Skeletal muscle tissue (tissue), 4 donors: Measurements from ENCODE around the gene TCF12. TPM values are rescaled to one million over a fixed set of nuclear protein-coding genes. Genes with fewer than 3 reads are reported as not detected.

Experiments
- H3K27ac ChIP-seq: one replicate; pipeline ENCODE4 v1.7.0; 2013; ENCODE audit warnings: mild to moderate bottlenecking, low read depth, low read length, inconsistent platforms
- H3K27me3 ChIP-seq, 3 donors: one replicate each; pipeline ENCODE4 v1.7.0; 2013; ENCODE audit warnings: low read length in 3 of 3; ENCODE audit not compliant: control insufficient read depth in 3 of 3, insufficient read depth in 3 of 3
- H3K36me3 ChIP-seq, 3 donors: one replicate each; pipeline ENCODE4 v1.7.0; 2013; ENCODE audit warnings: low read length in 3 of 3; ENCODE audit not compliant: control insufficient read depth in 3 of 3, insufficient read depth in 3 of 3
- H3K4me1 ChIP-seq, 3 donors: one replicate each; pipeline ENCODE4 v1.7.0; 2013; ENCODE audit warnings: low read length in 3 of 3, mild to moderate bottlenecking in 3 of 3; ENCODE audit not compliant: control insufficient read depth in 3 of 3, insufficient read depth in 3 of 3
- H3K4me3 ChIP-seq, 3 donors: one replicate each; pipeline ENCODE4 v1.7.0; 2013; ENCODE audit warnings: low read length in 3 of 3
- H3K9ac ChIP-seq, 3 donors: one replicate each; pipeline ENCODE4 v1.7.0; 2013; ENCODE audit warnings: low read length in 3 of 3, mild to moderate bottlenecking in 3 of 3, moderate library complexity in 2 of 3, low read depth in 1 of 3
- H3K9me3 ChIP-seq, 3 donors: one replicate each; pipeline ENCODE4 v1.7.0; 2013; ENCODE audit warnings: low read length in 3 of 3; ENCODE audit not compliant: control insufficient read depth in 3 of 3
- total RNA-seq: library from RNA; depleted of rRNA; stranded (reverse); fragments of >200 nt; gene quantifications from one replicate; pipeline ENCODE4 v1.2.3, GENCODE V29; 2014
- donor health status: Osteomylitis.

TCF12 gene
- total RNA-seq, 1 donor from 2014 or later, result 136 TPM

DNA sequence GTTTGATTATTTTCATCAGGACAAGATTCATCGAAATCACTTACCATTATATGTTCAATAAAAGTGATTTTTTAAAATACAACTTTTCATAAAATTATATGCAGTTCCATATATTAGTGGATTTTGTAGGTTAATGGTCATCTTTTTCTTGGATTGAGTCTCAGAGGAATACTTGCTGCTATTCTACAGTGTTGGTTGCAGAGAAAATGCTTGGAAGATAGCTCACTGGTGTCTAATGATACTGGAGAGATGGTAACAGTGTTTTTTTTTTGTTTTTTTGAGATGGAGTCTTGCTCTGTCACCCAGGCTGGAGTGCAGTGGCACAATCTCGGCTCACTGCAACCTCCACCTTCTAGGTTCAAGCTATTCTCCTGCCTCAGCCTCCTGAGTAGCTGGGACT is 143.3 kb downstream of the TCF12 start:
- no peaks in the 10 kb centered on the region for H3K27me3 ChIP-seq
- H3K4me3 ChIP-seq, result no peak overlapping the region
- no peaks in the 10 kb centered on the region for H3K36me3 ChIP-seq
- H3K9me3 ChIP-seq, result no peaks in the 10 kb centered on the region
- no peak overlapping the region for H3K27ac ChIP-seq
- H3K4me1 ChIP-seq, result peaks cover 11 to 14% (median 11%) of the 10 kb centered on the region in 3 donors
- H3K9ac ChIP-seq, result no peak overlapping the region

DNA sequence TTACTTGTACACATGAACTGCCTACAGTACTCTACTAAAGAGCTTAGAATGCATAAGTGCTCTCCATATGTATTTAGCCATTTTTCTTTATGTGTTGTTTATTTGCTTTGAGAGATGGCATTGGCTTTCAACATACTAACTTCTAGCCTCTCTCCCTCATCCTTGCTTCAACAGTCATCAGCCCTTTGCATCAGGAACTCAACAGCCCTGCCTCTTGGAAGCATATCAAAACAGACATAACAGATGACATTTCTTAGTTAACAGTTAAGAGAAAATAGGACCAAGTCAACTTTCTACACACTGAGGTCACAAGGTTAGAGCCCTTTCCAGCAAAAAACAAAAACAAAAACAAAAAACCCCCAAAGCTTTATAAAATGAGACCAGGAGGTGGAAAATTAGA is 145.6 kb downstream of the TCF12 start:
- H3K4me3 ChIP-seq, result no peak overlapping the region
- no peak overlapping the region for H3K27ac ChIP-seq
- H3K36me3 ChIP-seq, result no peaks in the 10 kb centered on the region
- H3K9ac ChIP-seq, result no peak overlapping the region
- no peaks in the 10 kb centered on the region for H3K4me1 ChIP-seq
- no peaks in the 10 kb centered on the region for H3K27me3 ChIP-seq
- H3K9me3 ChIP-seq, result no peaks in the 10 kb centered on the region

DNA sequence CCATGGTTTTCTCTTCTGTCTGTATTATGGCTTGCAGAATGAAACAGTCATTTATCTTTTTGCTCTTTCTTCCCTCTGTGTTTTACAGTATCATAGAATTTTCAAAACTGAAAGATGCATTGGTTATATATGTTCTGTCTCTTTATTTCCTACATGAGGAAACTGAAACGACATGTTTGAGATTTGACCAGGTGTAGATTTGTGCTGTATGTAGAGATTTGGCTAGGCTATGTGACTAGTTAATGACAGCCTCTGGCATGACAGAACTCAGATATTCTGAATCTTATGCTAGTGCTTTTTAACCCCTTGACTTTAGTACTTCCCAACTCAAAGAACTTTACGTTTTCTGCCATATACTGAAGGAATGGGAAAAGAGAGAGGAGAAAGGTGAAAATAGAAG is 151.0 kb downstream of the TCF12 start:
- Histone ChIP-seq H3K27me3 (no peaks in the 10 kb centered on the region), H3K4me3 (no peak overlapping the region), H3K27ac (no peak overlapping the region), H3K36me3 (no peaks in the 10 kb centered on the region), H3K4me1 (peaks cover 0 to 4% (median 3%) of the 10 kb centered on the region in 3 donors), H3K9me3 (no peaks in the 10 kb centered on the region), H3K9ac (no peak overlapping the region)

DNA sequence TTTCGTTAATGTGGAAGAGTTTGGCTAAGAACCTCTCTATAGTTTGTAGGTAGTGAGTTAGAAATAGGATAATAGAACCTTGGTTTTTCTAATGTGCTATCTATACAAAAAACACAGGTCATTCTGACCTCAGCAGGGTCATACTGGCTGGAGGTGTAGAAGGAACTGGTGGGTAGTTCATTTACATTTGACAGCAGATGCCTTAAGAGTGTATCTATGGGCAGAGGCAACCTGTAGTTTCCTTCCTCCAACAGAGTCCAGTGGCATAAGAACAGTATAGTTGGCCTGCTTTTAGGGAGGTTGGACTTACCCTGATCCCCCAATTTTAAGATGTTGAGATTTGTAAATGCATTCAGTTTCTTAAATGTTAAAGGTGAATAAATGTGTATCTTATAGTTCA is 152.2 kb downstream of the TCF12 start:
- Histone ChIP-seq H3K36me3 (no peaks in the 10 kb centered on the region), H3K4me1 (peaks cover 0 to 4% (median 3%) of the 10 kb centered on the region in 3 donors), H3K4me3 (no peak overlapping the region), H3K9ac (no peak overlapping the region), H3K27me3 (no peaks in the 10 kb centered on the region), H3K9me3 (no peaks in the 10 kb centered on the region), H3K27ac (no peak overlapping the region)

DNA sequence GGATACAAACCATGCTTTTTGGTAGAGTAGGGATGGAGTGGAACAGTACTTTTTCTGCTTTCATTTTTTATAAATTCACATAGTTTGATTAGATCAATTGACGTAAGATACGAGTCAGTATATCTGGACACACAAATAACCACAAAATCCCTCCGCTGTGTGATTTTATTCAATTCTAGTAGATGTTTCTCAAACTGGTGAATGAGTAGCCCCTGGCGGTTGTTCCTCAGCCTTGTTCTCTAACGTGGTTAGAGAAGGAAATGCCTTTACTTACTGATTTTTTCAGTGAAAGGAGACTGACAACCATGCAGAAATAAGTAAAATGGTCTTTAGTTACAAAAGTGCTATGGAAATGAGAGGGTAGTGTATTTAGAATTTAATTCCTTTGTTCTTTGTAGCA is 161.0 kb downstream of the TCF12 start:
- no peak overlapping the region for H3K27ac ChIP-seq
- peaks cover 0 to 9% (median 9%) of the 10 kb centered on the region in 3 donors for H3K4me1 ChIP-seq
- no peaks in the 10 kb centered on the region for H3K36me3 ChIP-seq
- no peak overlapping the region for H3K9ac ChIP-seq
- H3K27me3 ChIP-seq, result no peaks in the 10 kb centered on the region
- no peak overlapping the region for H3K4me3 ChIP-seq
- no peaks in the 10 kb centered on the region for H3K9me3 ChIP-seq

DNA sequence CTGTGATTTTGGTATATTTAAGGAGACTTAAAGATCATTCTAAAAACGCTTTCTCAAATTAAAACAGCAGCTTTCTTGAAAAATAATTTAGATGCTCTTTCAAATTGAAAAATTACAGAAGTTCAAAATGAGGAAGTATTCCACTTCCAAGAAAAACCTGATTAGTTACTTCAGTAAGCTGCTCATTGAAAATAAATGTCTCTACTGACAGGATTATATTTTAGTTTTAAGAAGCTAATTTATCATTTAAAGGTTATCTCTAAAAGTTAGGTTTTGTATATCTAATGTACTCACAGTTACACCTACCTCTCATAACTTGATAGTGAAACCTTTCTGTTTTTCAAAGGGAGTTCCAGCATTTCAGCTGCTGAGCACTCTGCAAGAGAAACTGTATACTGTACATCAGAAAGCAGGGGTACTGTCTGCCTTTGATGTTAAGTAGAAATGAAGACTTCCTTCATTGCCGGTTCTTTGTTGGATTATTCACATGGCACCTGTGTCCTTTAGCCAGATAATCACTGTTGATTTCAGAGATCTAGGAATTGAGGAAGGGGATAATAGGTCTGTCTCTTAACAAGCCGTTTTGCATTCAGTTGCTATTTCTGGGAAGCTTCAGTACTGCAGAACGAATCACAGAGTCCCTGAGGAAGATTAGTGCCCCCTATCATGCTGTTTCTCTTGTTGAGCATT is 161.6 kb downstream of the TCF12 start:
- Histone ChIP-seq H3K4me1 (peaks cover 0 to 9% (median 9%) of the 10 kb centered on the region in 3 donors), H3K36me3 (no peaks in the 10 kb centered on the region), H3K9ac (no peak overlapping the region), H3K27ac (no peak overlapping the region), H3K9me3 (no peaks in the 10 kb centered on the region), H3K4me3 (no peak overlapping the region), H3K27me3 (no peaks in the 10 kb centered on the region)

DNA sequence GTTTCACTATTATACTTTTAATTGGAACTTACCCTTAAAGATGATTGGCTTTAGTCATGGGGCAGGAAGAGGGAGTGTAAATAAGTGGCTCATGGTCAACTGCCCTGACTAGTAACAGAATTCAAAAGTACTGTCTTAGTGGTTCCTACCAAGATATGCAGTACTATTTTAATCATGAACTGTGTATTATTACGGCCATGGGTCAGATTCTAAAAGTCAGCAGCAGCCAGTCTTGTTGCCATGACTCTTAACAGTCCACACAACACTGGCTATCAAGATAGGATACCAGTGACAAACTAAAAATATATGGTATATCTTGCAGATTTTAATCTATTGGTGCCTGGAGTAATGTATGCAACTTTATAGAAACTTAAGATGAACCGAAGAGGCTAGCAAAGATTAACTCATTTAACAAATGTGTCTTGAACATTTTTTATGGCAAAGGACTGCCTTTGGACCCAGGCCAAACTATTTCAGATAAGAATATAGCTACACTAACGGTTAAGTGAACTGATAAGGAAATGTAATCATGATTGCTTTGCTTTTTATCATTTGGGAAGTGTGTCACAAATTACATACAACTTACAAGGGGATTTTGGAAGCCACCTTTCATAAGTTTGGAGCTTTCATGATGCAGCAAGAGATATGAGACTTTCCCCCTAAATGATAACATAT is 163.7 kb downstream of the TCF12 start:
- Histone ChIP-seq H3K36me3 (no peaks in the 10 kb centered on the region), H3K27ac (no peak overlapping the region), H3K9me3 (no peaks in the 10 kb centered on the region), H3K9ac (no peak overlapping the region), H3K4me1 (peaks cover 0 to 9% (median 9%) of the 10 kb centered on the region in 3 donors), H3K27me3 (no peaks in the 10 kb centered on the region), H3K4me3 (no peak overlapping the region)

DNA sequence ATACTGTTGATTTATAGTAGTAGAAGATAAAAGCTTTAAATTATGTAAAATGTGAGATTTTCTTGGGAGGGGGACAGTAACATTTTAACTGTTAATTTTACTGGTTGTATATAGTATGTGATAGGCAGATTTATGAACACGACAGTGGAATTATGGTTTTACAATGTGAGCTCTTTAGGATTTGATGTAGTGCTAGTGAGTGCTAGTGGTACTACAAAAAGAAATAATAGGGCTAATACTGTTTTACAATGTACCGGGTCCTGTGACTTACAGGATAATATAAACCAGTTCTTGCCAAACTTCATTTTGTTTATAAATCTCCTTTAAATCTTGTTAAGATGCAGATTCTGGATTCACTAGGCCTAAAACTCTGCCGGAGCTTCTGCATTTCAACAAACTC is 165.7 kb downstream of the TCF12 start:
- Histone ChIP-seq H3K27ac (no peak overlapping the region), H3K4me3 (no peak overlapping the region), H3K9ac (no peak overlapping the region), H3K27me3 (no peaks in the 10 kb centered on the region), H3K36me3 (no peaks in the 10 kb centered on the region), H3K4me1 (peaks cover 0 to 9% (median 9%) of the 10 kb centered on the region in 3 donors), H3K9me3 (no peaks in the 10 kb centered on the region)

DNA sequence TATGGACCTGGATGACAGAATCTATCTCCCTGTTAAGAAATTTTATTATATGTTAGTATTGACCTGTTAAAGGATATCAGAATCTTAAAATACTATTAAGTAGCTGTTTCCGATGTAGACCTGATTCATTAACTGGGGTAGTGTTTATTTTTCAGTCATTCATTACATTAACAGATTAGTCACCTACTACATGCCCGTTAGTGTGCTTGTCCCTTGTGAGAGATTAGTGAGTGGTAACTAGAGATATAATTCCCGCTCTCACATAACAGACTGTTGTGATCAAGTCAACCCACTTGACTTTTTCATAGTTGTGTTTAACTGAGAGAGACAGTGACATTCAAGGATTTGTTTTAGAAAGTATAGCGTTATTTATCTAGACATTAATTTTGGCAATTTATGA is 166.8 kb downstream of the TCF12 start:
- Histone ChIP-seq H3K36me3 (no peaks in the 10 kb centered on the region), H3K4me3 (no peak overlapping the region), H3K27me3 (no peaks in the 10 kb centered on the region), H3K9ac (no peak overlapping the region), H3K4me1 (peaks cover 0 to 9% (median 9%) of the 10 kb centered on the region in 3 donors), H3K9me3 (no peaks in the 10 kb centered on the region), H3K27ac (no peak overlapping the region)

DNA sequence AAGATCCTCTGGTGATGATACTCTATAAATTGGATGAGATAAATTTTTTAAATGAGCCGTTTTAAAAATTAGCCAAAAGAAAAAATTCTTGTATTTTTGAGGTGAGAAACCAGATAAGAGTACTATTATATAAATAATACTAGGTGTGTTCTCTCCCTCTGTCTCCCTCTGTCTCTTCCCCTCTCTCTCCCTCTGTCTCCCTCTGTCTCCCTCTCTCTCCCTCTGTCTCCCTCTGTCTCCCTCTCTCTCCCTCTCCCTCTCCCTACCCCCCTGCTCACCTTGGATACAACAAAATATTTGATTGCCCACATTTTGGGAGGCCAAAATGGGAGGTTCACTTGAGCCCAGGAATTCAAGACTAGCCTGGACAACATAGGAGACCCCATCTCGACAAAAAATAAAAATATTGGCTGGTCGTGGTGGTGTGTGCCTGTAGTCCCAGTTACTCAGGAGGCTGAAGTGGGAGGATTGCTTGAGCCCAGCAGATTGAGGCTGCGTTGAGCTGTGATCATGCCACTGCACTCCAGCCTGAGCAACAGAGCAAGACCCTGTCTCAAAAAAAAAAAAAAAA is 168.5 kb downstream of the TCF12 start:
- Histone ChIP-seq H3K4me3 (no peak overlapping the region), H3K9ac (no peak overlapping the region), H3K4me1 (peaks cover 0 to 6% (median 6%) of the 10 kb centered on the region in 3 donors), H3K27ac (no peak overlapping the region), H3K36me3 (no peaks in the 10 kb centered on the region), H3K9me3 (no peaks in the 10 kb centered on the region), H3K27me3 (no peaks in the 10 kb centered on the region)
